NCI-H2196 treated with DMSO at 0.1 percent for 48 hours (cell line): ENCODE data around the gene CLEC4E.
A peak's percentile ranks its signal among the peaks of the same experiment; 100 is the strongest.
"Not testable (repeated sequence)": the region's sequence is repeated elsewhere in the genome, so short reads cannot be mapped to it uniquely, and the experiment has no call there.

ENCODE experiments used
- DNase-seq: peaks from one replicate; lab custom pipeline; 2025; ENCODE audit not compliant: unreplicated experiment; lab: John Stamatoyannopoulos, UW

Gene CLEC4E

DNA sequence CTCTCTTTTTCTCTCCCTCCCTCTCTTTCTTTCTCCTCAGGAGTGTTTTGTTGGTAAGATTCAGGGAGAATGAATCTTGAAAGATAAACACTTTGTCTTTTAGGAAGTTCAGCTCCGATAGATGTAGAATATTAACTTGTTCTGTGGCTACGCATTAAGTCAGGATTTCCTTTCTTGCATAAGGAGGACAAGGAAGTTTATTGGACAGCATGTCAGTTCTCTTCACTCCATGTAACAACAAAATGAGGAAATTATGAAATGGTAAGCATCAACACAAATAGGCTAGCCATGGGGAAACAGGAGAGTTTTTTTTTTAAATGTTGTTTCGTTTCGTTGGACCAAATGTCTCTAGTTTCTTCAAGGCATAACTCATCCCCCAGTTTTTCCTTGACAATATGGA is at the start of gene CLEC4E:
TSS of gene CLEC4E (minus strand) at position 75 of the 400 bp plus-strand sequence. CDS start 108 bp downstream, outside the sequence.
- DNase-seq, result not testable (repeated sequence)

DNA sequence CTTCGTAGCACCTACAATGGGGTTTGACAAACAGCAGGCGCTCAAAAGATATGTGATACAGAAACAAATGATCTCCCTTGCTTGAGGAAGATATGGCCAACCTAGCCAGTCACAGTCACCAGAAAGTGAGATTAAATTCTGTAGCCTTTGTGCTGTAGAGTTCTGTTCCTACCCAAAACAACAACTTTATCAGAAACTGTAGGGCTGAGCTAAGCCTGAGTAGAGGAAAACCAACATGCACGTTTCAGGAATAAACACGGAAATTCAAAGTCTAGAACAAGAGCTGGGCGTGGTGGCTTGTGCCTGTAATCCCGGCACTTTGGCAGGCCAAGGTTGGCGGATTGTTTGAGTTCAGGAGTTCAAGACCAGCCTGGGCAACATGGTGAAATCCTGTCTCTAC is 49.0 kb upstream of the CLEC4E start:
- DNase-seq, result no peak

- DNase-seq, result not testable (repeated sequence)
Measured at GRCh38 chr12:8584478-8584877, 43.8 kb upstream of the CLEC4E start.

DNA sequence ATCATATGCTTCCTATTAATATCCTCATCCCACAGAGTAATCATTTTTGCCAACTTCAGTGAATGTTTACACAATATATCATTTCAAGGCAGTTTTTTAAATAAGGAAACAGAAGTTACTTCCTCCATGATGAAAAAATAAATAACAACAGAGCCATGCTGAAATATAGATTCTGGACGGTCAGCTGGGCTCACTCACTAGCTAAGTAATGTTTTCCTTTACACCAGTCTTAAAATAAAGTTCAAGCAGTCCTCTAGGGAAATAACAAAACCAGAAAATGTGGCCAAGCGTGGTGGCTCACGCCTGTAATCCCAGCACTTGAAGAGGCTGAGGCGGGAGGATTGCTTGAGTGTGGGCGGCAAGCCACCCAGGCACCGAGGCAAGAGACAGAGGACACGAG is 43.3 kb upstream of the CLEC4E start:
- no peak for DNase-seq

- no peak for DNase-seq
Measured at GRCh38 chr12:8581098-8581784, 40.5 kb upstream of the CLEC4E start.

DNA sequence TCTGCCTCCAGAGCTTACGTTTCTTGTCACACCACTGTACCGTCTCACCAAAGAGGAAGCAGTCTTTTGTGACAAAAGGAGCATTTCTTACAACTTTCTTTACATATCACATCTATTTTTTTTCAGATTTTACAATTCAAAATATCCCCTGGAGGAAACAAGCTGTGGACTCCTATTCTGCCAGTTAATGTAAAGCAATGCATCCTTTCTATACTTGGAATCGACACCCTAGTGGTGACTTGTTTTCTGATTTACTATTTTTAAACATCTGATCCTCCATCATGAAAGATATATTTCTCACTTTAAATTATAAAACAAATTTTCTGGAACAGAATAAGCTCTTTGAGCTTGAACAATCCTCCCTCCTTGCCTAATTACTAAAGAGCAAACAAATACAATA is 37.2 kb upstream of the CLEC4E start:
- no peak for DNase-seq

DNA sequence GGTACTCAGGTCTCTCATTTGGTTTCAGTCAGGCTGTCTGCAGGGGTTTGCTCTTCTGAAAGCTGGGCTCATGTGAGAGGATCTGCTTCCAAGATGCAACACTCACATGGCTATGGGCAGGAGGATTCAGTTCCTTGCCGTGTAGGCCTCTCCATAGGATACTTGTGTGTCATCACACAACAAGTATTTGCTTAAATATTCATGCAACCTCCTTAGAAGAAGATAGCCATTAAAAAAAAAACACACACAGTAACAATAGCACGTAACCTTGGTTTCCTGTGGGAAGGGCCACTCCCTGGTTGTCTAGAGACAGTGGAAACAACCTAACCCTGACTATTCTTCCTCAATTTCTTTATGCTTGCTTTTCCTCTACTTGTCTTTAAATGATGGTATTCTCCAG is 31.8 kb upstream of the CLEC4E start:
- DNase-seq, result no peak

DNA sequence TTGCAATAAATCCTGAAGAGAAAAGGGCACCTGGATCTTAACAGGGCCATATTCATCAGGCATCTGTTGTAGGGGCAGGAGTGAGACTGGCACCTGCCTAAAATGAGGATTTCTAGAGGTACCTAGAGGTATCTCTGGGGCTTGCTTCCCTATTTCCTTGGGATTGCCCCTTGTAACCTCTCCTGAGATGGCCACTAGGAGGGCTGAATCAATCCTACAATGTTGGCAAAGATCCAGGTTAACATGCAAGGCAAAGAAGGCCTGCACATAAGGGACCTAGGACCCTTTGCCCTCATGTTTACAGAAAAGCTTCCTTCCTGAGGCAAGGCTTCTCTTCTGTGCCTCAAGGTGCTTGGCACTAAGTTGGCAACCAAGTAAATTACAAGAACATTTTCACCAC is 25.8 kb upstream of the CLEC4E start:
- no peak for DNase-seq

- DNase-seq, result not testable (repeated sequence)
Measured at GRCh38 chr12:8566052-8566451, 25.3 kb upstream of the CLEC4E start.

GRCh38 chr12:8564656-8565055 is 24.0 kb upstream of the CLEC4E start:
- no peak for DNase-seq

DNA sequence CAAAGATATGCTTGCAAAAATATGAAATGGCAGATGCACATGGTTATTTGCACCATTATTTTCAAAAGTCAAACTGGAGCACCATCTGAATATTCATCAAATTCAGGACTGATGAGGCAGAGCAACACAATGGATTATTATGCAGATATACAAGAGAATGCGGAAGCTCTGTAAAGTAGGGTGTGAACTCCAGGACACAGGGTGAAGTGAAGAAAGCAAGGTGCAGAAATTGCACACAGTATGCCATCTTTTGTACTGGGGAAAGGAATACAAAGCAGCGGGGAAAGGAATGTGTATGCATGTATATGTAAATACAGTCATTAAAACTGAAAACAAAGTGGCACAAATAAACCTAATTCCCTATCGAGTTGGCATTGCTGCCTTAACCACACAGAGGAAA is 22.7 kb upstream of the CLEC4E start:
- no peak for DNase-seq

DNA sequence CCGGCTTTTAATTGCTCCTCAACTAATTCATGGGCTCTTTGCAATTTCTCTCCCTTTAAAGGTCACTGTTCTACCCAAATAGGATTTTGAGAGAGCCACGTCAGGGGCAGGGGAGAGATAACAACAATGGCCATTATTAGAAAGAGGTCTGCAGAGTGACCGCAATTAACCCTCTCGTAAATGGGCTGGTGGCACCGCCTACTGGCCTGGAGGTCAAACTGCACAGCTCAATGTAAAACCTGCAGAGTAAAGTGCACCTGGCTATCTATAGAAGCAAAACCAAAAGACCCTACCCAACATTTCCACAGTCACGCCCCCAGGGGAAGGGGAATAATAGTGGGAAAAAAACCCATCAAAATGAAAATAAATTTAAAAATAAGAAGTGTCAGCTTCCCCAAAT is 21.6 kb upstream of the CLEC4E start:
- DNase-seq, result no peak

GRCh38 chr12:8561011-8561410 is 20.3 kb upstream of the CLEC4E start:
- DNase-seq, result no peak

GRCh38 chr12:8559676-8560075 is 19.0 kb upstream of the CLEC4E start:
- no peak for DNase-seq

DNA sequence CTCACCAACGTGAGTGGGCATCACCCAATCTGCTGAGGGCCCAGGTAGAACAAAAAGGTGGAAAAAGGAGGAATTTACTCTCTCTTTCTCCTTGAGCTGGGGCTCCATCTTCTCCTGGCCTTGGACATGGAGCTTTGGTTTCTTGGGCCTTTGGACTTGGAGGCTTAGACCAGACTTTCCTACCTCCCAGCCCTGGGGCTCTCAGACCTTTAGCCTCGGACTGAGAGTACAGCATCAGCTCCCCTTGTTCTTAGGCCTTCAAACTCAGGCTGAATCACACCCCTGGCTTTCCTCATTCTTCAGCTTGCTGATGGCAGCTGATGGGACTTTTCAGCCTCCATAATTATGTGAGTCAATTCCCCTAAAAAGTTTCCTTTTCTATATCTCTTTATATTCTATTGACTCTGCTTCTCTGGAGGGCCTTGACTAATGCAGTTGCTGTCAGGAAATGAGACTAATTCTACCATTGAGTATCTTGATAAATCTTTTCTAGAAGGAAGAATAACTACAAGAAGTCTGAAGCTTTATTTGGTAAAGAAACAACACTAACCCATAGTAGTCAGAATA is 15.9 kb upstream of the CLEC4E start:
- no peak for DNase-seq

GRCh38 chr12:8554451-8555195 is 13.9 kb upstream of the CLEC4E start:
- no peak for DNase-seq

DNA sequence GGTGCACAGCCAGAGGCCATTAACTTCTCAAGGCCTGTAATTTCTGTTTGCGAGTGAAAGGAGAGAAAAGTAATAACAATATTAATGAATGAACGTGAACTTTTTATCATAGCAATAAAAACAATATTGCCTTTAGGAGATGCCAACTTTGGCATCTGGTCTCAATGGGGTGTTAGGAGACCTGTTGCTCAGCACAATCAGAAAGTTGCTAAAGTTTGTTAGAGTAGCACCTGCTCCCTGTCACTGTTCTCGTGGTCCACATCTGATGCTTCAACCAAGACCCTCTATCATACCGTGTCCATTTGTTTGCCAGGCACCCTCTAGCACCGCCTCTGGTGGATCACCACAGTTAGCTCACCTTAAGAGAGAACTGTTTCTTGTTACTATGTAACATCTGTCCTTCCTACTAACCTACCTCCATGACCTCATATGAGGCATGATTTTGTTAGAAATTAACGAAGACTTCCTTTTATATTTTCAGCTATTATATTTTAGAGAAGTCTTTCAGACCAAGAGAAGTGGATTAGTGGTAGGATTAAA is 12.5 kb upstream of the CLEC4E start:
- DNase-seq, result no peak

GRCh38 chr12:8549381-8549780 is 8.7 kb upstream of the CLEC4E start:
- DNase-seq, result no peak

GRCh38 chr12:8548192-8548591 is 7.5 kb upstream of the CLEC4E start:
- DNase-seq, result no peak

- DNase-seq, result no peak
Measured at GRCh38 chr12:8547645-8548044, 6.9 kb upstream of the CLEC4E start.

- DNase-seq, result no peak
Measured at GRCh38 chr12:8546591-8546990, 5.9 kb upstream of the CLEC4E start.

GRCh38 chr12:8544295-8544694 is 3.6 kb upstream of the CLEC4E start:
- peak; percentile 6 for DNase-seq
